Erythroblast (primary cell): ENCODE data around the gene SLC1A2.

Experiments
- DNase-seq, 2 experiments: peaks; one replicate each; lab custom pipeline; 2025; lab: John Stamatoyannopoulos, UW
- GATA1 ChIP-seq: IDR thresholded peaks from 2 replicates; pipeline ENCODE4 v1.6.1; 2011; ENCODE audit warnings: low read depth, mild to moderate bottlenecking, control low read depth, low read length, moderate library complexity
- POLR2A ChIP-seq: IDR thresholded peaks from 2 replicates; pipeline ENCODE4 v1.6.1; 2011; ENCODE audit warnings: mild to moderate bottlenecking, low read length

The SLC1A2 gene

DNA sequence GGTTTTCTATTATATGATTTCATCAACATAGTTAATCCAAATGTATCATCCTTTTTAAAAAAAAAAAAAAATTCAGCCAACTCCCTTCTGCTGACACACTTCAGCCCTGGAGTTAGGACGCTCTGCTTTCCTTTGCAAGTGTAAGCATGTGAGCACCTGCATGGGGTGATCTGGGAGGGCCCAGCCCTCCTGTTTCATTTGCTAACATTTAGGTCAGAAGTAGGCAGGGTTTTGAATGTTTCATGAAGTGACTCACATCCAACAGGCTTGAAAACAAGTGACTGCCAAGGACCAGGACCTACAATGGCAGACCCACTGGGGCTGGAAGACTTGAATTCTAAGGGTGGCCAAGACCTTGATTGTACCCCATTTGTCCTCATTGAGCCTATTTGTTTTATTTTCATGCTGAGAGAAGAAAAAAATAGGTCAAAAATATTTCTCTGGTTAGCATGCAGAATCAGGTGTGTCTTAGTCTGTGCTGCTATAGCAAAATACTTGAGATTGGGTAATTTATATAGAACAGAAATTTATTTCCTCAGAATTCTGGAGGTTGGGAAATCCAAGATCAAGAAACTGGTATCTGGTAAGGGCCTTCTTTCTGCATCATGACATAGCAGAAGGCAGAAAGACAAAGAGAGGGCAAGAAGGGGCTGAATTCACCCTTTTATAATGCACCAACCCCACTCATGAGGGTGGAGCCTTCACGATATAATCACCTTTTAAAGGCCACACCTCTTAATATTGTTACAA is 142.8 kb downstream of the SLC1A2 start:
- TF ChIP-seq POLR2A (no peak), GATA1 (no peak)
- DNase-seq: no peak

GRCh38 chr11:35275786-35276170 is 143.6 kb downstream of the SLC1A2 start:
- no peak for DNase-seq
- TF ChIP-seq POLR2A (no peak), GATA1 (no peak)

GRCh38 chr11:35274909-35275785 is 144.2 kb downstream of the SLC1A2 start:
- DNase-seq: no peak
- TF ChIP-seq POLR2A: no peak

DNA sequence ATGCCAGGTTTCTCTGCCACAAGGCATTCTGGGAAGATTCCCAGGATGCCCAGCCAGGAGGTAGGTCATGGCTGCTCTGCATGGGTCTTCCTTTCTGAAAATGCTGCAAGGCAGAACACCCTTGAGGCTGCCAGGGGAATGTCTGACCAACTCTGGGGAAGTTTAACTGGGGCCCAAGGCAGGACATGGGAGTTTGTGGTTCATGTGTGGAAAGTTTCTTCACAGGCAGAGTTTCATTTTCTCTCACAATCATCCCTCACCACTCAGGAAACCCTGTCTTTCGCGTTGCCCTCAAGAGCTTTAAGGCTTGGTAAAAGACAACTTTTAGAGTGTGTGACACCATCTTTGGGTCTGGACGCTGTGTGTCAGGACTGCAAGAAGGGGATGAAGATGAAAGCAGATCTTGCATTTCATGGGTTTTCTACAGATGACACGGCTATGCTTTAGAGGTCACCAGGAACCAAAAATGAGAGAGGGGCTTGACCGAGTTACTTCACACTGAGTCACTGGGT is 146.9 kb downstream of the SLC1A2 start:
- DNase-seq: no peak
- TF ChIP-seq GATA1: no peak
- TF ChIP-seq POLR2A: no peak

- TF ChIP-seq POLR2A (no peak), GATA1 (no peak)
Measured at GRCh38 chr11:35271031-35271430, 148.3 kb downstream of the SLC1A2 start.

DNA sequence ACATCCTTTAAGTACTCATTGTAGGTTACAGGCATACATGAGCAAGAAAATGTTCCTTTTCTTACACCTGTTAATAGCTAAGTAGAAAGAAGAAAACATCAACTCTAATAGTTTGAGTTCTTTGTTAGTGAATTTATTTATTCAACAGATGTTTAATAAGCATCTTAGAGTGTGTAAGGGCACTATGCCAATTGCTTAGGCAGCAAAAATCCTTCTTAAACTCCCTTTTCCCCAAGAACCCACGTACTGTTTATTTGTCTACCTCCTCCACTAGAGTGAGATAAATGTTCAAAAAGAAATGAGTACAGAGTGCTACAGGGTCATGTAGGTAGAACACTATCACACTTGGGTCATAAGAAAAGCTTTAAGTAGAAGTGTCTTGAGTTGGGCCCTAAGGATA is 149.0 kb downstream of the SLC1A2 start:
- TF ChIP-seq GATA1: no peak
- TF ChIP-seq POLR2A: no peak
- no peak for DNase-seq

More at GRCh38 chr11:35271031-35271430, 148.3 kb downstream of the SLC1A2 start:
- no peak for DNase-seq

DNA sequence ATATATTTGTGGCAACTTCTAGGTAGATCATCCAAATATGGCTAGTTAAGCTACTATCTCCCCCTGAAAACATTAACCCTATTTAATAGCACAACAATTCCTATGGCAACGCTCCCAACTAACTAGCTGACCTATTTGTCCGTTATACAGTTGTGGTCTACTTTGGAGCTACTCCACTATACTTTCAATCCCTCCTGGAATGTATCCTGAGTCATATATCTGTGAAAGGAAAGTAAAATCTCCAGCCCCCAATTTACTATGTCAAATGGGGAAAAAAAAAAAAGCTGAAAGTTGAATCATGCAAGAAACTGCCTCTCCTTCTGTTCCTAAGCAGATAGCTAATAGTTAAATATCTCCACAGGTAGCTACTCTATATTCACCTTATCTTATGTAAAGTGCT is 151.9 kb downstream of the SLC1A2 start:
- TF ChIP-seq GATA1: no peak
- no peak for DNase-seq

- TF ChIP-seq GATA1: no peak
- TF ChIP-seq POLR2A: no peak
- DNase-seq: no peak
Measured at GRCh38 chr11:35265755-35266454, 153.5 kb downstream of the SLC1A2 start.

DNA sequence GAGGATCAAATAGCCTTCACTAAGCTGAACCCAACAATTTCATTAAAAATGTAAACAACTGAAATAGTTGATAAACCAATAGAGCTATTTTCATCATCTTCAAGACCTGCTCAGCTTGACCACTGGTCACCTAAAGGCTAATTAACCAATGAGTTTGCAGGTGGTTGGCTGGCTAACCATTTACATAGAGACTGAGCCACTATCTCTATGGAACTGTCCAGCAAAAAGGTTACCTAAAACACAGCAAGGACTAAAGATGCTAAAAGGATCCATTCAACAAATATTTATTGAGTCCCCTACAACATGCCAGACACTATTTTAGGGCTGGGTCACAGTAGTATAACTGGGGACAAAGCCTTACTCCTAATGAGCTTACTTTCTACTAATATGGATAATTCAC is 156.6 kb downstream of the SLC1A2 start:
- no peak for DNase-seq
- TF ChIP-seq POLR2A (no peak), GATA1 (no peak)

- DNase-seq: no peak
Measured at GRCh38 chr11:35262056-35262455, 157.3 kb downstream of the SLC1A2 start.

DNA sequence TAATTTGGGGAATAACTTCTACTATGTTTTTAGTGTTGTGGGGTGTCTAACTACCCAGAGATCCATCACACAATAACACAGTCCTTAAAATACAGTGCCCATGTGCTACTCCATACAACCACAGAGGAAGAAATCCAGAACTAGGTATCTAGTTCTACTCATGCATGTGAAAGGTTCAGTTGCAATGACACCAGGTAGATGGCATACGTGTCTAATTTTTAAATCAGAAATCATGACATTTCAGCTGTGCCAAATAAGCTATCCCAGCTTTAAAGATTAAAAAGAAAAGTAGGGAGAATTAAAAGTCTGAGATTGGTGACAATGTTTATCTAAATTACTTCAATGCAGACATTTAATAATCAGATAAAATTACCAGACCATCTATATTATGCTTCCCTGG is 158.2 kb downstream of the SLC1A2 start:
- DNase-seq: no peak
- TF ChIP-seq POLR2A (no peak), GATA1 (no peak)

More at GRCh38 chr11:35262056-35262455, 157.3 kb downstream of the SLC1A2 start:
- no peak for TF ChIP-seq POLR2A
- TF ChIP-seq GATA1: no peak

GRCh38 chr11:35260342-35260985 is 158.9 kb downstream of the SLC1A2 start:
- DNase-seq: no peak
- TF ChIP-seq GATA1: no peak
- no peak for TF ChIP-seq POLR2A

DNA sequence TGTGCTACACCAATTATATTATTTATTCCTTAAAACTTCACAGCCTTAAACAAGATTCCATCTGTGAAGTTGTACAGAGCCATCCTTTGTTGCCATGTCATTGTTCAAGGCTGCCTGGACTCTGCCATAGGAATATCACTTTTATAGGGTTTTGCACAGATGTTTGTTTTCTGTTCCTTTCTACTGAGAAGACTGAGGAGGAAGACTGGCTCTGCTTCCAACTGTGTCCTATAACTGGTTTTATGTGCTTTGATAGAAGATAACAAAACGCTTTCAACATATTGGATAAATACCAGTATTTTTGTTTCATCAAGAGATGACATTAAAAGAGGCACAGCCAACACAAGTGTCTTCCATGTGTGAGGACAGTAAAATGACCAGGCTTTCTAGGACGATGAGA is 159.8 kb downstream of the SLC1A2 start:
- DNase-seq: no peak
- no peak for TF ChIP-seq POLR2A
- no peak for TF ChIP-seq GATA1

DNA sequence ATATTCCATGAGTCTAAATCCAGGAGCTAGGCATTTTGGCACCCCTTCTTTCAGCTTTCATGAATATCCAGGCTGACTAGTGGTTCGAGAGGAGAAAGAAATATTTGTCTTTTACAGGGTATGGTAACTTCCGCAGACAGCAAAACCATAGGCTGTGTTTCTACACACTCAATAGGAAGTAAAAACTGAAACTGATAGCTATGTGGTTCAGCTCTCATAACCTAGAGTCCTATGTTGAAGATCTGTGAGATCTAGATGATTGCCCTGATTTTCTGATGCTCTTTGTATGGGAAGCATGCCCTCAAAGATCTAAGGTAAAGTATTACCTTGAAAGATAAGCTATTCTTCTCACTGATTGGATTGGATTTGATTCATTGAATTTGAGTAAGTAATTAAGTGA is 162.1 kb downstream of the SLC1A2 start:
- TF ChIP-seq GATA1 (no peak), POLR2A (no peak)
- no peak for DNase-seq
